ENCODE measurements around the gene PRKCA. TPM values are rescaled to one million over a fixed set of nuclear protein-coding genes. Genes with fewer than 3 reads are reported as not detected.

Gene PRKCA
- total and polyA plus RNA-seq, 2 donors (not counting 3 experiments of a cell fraction or from before 2014, with no cell fraction given) = 7.5 to 34.2 TPM

DNA sequence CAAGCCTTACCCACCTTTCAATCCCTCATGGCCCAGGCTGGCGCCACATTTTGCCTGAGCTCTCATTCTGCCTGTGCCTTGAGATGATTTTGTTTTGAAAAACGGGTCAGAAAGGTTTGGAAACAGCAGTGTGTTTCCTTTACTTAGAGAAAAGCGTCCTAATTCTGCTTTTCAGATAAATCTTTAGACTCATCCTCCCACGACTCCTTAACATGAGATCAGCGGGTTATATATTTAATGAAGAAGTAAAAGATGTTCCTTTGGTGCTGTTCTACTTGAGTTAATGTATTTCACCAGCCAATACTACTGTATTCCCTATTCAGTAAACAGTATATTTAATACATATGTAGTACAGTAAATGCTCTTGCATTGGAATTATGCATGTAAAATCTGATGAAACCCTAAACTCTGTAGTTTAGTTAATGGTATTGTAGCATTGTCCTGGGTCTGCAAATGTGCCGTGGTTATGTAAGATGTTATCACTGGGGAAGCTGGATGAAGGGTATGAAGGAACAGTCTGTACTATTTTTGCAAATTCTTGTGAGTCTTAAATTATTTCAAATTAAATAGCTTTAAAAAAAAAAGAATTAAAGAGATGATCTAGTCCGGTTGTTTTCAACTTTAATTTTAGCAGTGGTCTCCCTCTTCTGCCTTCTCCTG is 333.1 kb downstream of the PRKCA start:
- Histone ChIP-seq H4K20me1 (replicated peaks; ENCODE audit: control insufficient read depth, extremely low read depth, insufficient read depth, low read length) (no peaks in the 10 kb centered on the region), H3K4me1 (ENCODE audit: control insufficient read depth, extremely low read depth, insufficient read depth, low read length) (no peaks in the 10 kb centered on the region), H2AFZ (ENCODE audit: low read depth, low read length) (no peak overlapping the region), H3K4me2 (ENCODE audit: insufficient read depth, low read length) (no peak overlapping the region), H3K9me3 (replicated peaks; ENCODE audit: control insufficient read depth, insufficient read depth, low read length) (no peaks in the 10 kb centered on the region), H3K79me2 (ENCODE audit: control insufficient read depth, insufficient read depth, low read length) (no peaks in the 10 kb centered on the region), H3K9ac (replicated peaks; ENCODE audit: extremely low read depth, insufficient read depth, low read length) (no peak overlapping the region), H3K9me1 (replicated peaks; ENCODE audit: control insufficient read depth, extremely low read depth, insufficient read depth, low read length) (no peaks in the 10 kb centered on the region), H3K27ac (ENCODE audit: insufficient read depth, low read depth, low read length) (no peak overlapping the region), H3K4me3 (replicated peaks in 1 of 3; ENCODE audit: insufficient read depth in 1 of 3, low read depth in 1 of 3, low read length in 3 of 3) (no peak overlapping the region), H3K36me3 (ENCODE audit: control insufficient read depth in 2 of 2, extremely low read depth in 1 of 2, insufficient read depth in 2 of 2, low read length in 2 of 2) (no peaks in the 10 kb centered on the region), H3K27me3 (ENCODE audit: control insufficient read depth in 2 of 2, insufficient read depth in 2 of 2, low read length in 2 of 2) (no peaks in the 10 kb centered on the region)
- CTCF ChIA-PET = interaction anchor here (1.8 kb wide), 1 partner anchor 39 kb away, joined by 6 read pairs; no protein-coding TSS in a partner anchor
- FAIRE-seq (no peak), DNase-seq (ENCODE audit: low read depth, low spot score) (no peak)
- BruUV-seq (replicated peaks) = no TSS peak
- intact Hi-C loops (cut with micrococcal nuclease) (no loop called here), dilution Hi-C loops (cut with MboI; ENCODE audit: extremely low pct_ligation_motif_present, low sequenced_read_pairs) (no loop called here)
- POLR2A ChIA-PET = no interaction called here
- TF ChIP-seq GATA2 (IDR thresholded peaks at IDR 0.05; ENCODE audit: insufficient read depth, insufficient read length, low read depth, low read length) = no peak

- H3K36me3 ChIP-seq (ENCODE audit: control insufficient read depth in 2 of 2, extremely low read depth in 1 of 2, insufficient read depth in 2 of 2, low read length in 2 of 2) = no peaks in the 10 kb centered on the region
- H3K9ac ChIP-seq (replicated peaks; ENCODE audit: extremely low read depth, insufficient read depth, low read length) = no peak overlapping the region
- CTCF ChIA-PET = interaction anchor here (1.8 kb wide), 1 partner anchor 38 kb away, joined by 6 read pairs; no protein-coding TSS in a partner anchor
- DNase-seq (ENCODE audit: low read depth, low spot score) (no peak), FAIRE-seq (no peak)
- BruUV-seq (replicated peaks) = no TSS peak
- no peak overlapping the region for H3K4me2 ChIP-seq (ENCODE audit: insufficient read depth, low read length)
- H3K4me3 ChIP-seq (replicated peaks in 1 of 3; ENCODE audit: insufficient read depth in 1 of 3, low read depth in 1 of 3, low read length in 3 of 3) = no peak overlapping the region
- dilution Hi-C loops (cut with MboI; ENCODE audit: extremely low pct_ligation_motif_present, low sequenced_read_pairs) = no loop called here
- no peaks in the 10 kb centered on the region for H4K20me1 ChIP-seq (replicated peaks; ENCODE audit: control insufficient read depth, extremely low read depth, insufficient read depth, low read length)
- POLR2A ChIA-PET = no interaction called here
- intact Hi-C loops (cut with micrococcal nuclease) = no loop called here
- no peak overlapping the region for H3K27ac ChIP-seq (ENCODE audit: insufficient read depth, low read depth, low read length)
- H3K9me3 ChIP-seq (replicated peaks; ENCODE audit: control insufficient read depth, insufficient read depth, low read length) = no peaks in the 10 kb centered on the region
- no peak for TF ChIP-seq GATA2 (IDR thresholded peaks at IDR 0.05; ENCODE audit: insufficient read depth, insufficient read length, low read depth, low read length)
- TF ChIP-seq EZH2 (IDR thresholded peaks at IDR 0.05; ENCODE audit: borderline replicate concordance, low read depth, low read length, severe bottlenecking) = no peak
- no peak for TF ChIP-seq POLR2A (IDR thresholded peaks at IDR 0.05; ENCODE audit: low read depth, low read length)
- TF ChIP-seq MAX (IDR thresholded peaks at IDR 0.05; ENCODE audit: insufficient read depth, insufficient read length) = no peak
- TF ChIP-seq, protein P1, sequence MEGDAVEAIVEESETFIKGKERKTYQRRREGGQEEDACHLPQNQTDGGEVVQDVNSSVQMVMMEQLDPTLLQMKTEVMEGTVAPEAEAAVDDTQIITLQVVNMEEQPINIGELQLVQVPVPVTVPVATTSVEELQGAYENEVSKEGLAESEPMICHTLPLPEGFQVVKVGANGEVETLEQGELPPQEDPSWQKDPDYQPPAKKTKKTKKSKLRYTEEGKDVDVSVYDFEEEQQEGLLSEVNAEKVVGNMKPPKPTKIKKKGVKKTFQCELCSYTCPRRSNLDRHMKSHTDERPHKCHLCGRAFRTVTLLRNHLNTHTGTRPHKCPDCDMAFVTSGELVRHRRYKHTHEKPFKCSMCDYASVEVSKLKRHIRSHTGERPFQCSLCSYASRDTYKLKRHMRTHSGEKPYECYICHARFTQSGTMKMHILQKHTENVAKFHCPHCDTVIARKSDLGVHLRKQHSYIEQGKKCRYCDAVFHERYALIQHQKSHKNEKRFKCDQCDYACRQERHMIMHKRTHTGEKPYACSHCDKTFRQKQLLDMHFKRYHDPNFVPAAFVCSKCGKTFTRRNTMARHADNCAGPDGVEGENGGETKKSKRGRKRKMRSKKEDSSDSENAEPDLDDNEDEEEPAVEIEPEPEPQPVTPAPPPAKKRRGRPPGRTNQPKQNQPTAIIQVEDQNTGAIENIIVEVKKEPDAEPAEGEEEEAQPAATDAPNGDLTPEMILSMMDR (IDR thresholded peaks at IDR 0.05; ENCODE audit: extremely low read depth in 1 of 2, insufficient read depth in 1 of 2, low read depth in 1 of 2, low read length in 2 of 2) = no peak
- TF ChIP-seq MYC (IDR thresholded peaks at IDR 0.05; ENCODE audit: low read depth, low read length) = no peak
- no peak for TF ChIP-seq JUN (IDR thresholded peaks at IDR 0.05; ENCODE audit: borderline replicate concordance, insufficient read depth, insufficient read length, low read depth)
- no peak for TF ChIP-seq POLR2AphosphoS5 (IDR thresholded peaks at IDR 0.05; ENCODE audit: insufficient read depth, low read depth, low read length)
- no peak for TF ChIP-seq FOS (IDR thresholded peaks at IDR 0.05; ENCODE audit: borderline replicate concordance, insufficient read depth, low read length)
- no peak overlapping the region for H2AFZ ChIP-seq (ENCODE audit: low read depth, low read length)
- no peaks in the 10 kb centered on the region for H3K27me3 ChIP-seq (ENCODE audit: control insufficient read depth in 2 of 2, insufficient read depth in 2 of 2, low read length in 2 of 2)
- no peaks in the 10 kb centered on the region for H3K4me1 ChIP-seq (ENCODE audit: control insufficient read depth, extremely low read depth, insufficient read depth, low read length)
- no peaks in the 10 kb centered on the region for H3K9me1 ChIP-seq (replicated peaks; ENCODE audit: control insufficient read depth, extremely low read depth, insufficient read depth, low read length)
- H3K79me2 ChIP-seq (ENCODE audit: control insufficient read depth, insufficient read depth, low read length) = no peaks in the 10 kb centered on the region
These were observed 333.7 kb downstream of the PRKCA start for GRCh38 chr17:66636111-66636510.

Measured in endothelial cell of umbilical vein (primary cell).